Activated CD4-positive, alpha-beta memory T cell treated with anti-CD3 and anti-CD28 coated beads, Interleukin-2, amount 10 ng/mL, durations not matched to agents 7 days and 5 days (primary cell): ENCODE data around the gene MICALL2. TPM values are rescaled to one million over a fixed set of nuclear protein-coding genes. Genes with fewer than 3 reads are reported as not detected.

ENCODE experiments used
- CTCF ChIA-PET: fragments of 350-600 bp; sonication (Branson Sonifier 250); formaldehyde crosslinking; loops from one replicate; lab custom pipeline; 2021; ENCODE audit warnings: antibody characterized with exemption, inconsistent platforms; lab: Charles Lee
- POLR2A ChIA-PET: fragments of 350-600 bp; sonication (Branson Sonifier 250); formaldehyde crosslinking; loops from one replicate; lab custom pipeline; 2021; ENCODE audit warnings: antibody characterized with exemption; lab: Charles Lee
- DNase-seq: peaks from one replicate; pipeline ENCODE4 v3.0.0-alpha.2; 2020
- H3K27ac Mint-ChIP-seq: one replicate; pipeline ENCODE4 v1.8.0; 2021; ENCODE audit warnings: mild to moderate bottlenecking, mixed read lengths
- H3K27me3 Mint-ChIP-seq: one replicate; pipeline ENCODE4 v1.8.0; 2021; ENCODE audit warnings: mixed read lengths
- H3K36me3 Mint-ChIP-seq: one replicate; pipeline ENCODE4 v1.8.0; 2021; ENCODE audit warnings: low read depth, mixed read lengths
- H3K4me1 Mint-ChIP-seq: one replicate; pipeline ENCODE4 v1.8.0; 2021; ENCODE audit warnings: mixed read lengths
- H3K4me3 Mint-ChIP-seq: one replicate; pipeline ENCODE4 v1.8.0; 2021; ENCODE audit warnings: mild to moderate bottlenecking, mixed read lengths
- H3K9me3 Mint-ChIP-seq: one replicate; pipeline ENCODE4 v1.8.0; 2021; ENCODE audit warnings: mixed read lengths
- total RNA-seq, 2 experiments: library from RNA; stranded (reverse); gene quantifications; one replicate each; pipeline ENCODE4 v1.2.3, GENCODE V29; 2021

MICALL2 gene
- total RNA-seq, 2 experiments from 2014 or later: 1.5 to 1.6 TPM

- no peak overlapping the region for H3K4me3 Mint-ChIP-seq
- H3K9me3 Mint-ChIP-seq: no peaks in the 10 kb centered on the region
- H3K27ac Mint-ChIP-seq: no peak overlapping the region
- no peaks in the 10 kb centered on the region for H3K4me1 Mint-ChIP-seq
- no peaks in the 10 kb centered on the region for H3K27me3 Mint-ChIP-seq
- peaks cover 30% of the 10 kb centered on the region for H3K36me3 Mint-ChIP-seq
- CTCF ChIA-PET: interaction anchor here (1.3 kb wide), 1 partner anchor 14 kb away, joined by 4 read pairs; no protein-coding TSS in a partner anchor
- POLR2A ChIA-PET: no interaction called here
- no peak for DNase-seq
These were observed 28.7 kb upstream of the MICALL2 start for GRCh38 chr7:1488016-1488415.

GRCh38 chr7:1487466-1487865, 28.2 kb upstream of the MICALL2 start:
- H3K27ac Mint-ChIP-seq: no peak overlapping the region

GRCh38 chr7:1486571-1486970, 27.3 kb upstream of the MICALL2 start:
- CTCF ChIA-PET: no interaction called here
- H3K27me3 Mint-ChIP-seq: no peaks in the 10 kb centered on the region
- peaks cover 27% of the 10 kb centered on the region for H3K36me3 Mint-ChIP-seq
- POLR2A ChIA-PET: no interaction called here
- no peak overlapping the region for H3K4me3 Mint-ChIP-seq
- DNase-seq: no peak
- H3K9me3 Mint-ChIP-seq: no peaks in the 10 kb centered on the region
- no peaks in the 10 kb centered on the region for H3K4me1 Mint-ChIP-seq
- H3K27ac Mint-ChIP-seq: no peak overlapping the region

More at GRCh38 chr7:1487466-1487865, 28.2 kb upstream of the MICALL2 start:
- DNase-seq: no peak
- peaks cover 30% of the 10 kb centered on the region for H3K36me3 Mint-ChIP-seq
- no peaks in the 10 kb centered on the region for H3K9me3 Mint-ChIP-seq
- no peaks in the 10 kb centered on the region for H3K27me3 Mint-ChIP-seq
- no peaks in the 10 kb centered on the region for H3K4me1 Mint-ChIP-seq
- POLR2A ChIA-PET: no interaction called here
- H3K4me3 Mint-ChIP-seq: no peak overlapping the region
- CTCF ChIA-PET: no interaction called here

GRCh38 chr7:1485156-1485555, 25.9 kb upstream of the MICALL2 start:
- ChIA-PET CTCF (interaction anchor here (1.0 kb wide), 1 partner anchor 11 kb away, joined by 3 read pairs; no protein-coding TSS in a partner anchor), POLR2A (no interaction called here)

GRCh38 chr7:1484569-1484968, 25.3 kb upstream of the MICALL2 start:
- ChIA-PET POLR2A (no interaction called here), CTCF (no interaction called here)
- Mint-ChIP-seq H3K27me3 (no peaks in the 10 kb centered on the region), H3K4me3 (no peak overlapping the region), H3K4me1 (no peaks in the 10 kb centered on the region), H3K27ac (no peak overlapping the region), H3K36me3 (peaks cover 16% of the 10 kb centered on the region), H3K9me3 (no peaks in the 10 kb centered on the region)
- no peak for DNase-seq

More at GRCh38 chr7:1485156-1485555, 25.9 kb upstream of the MICALL2 start:
- Mint-ChIP-seq H3K27ac (no peak overlapping the region), H3K36me3 (peaks cover 19% of the 10 kb centered on the region), H3K4me1 (no peaks in the 10 kb centered on the region), H3K4me3 (no peak overlapping the region), H3K27me3 (no peaks in the 10 kb centered on the region), H3K9me3 (no peaks in the 10 kb centered on the region)
- DNase-seq: no peak

GRCh38 chr7:1483536-1484505, 24.6 kb upstream of the MICALL2 start:
- ChIA-PET CTCF (no interaction called here), POLR2A (no interaction called here)
- no peak for DNase-seq
- Mint-ChIP-seq H3K4me3 (no peak overlapping the region), H3K9me3 (no peaks in the 10 kb centered on the region), H3K27me3 (no peaks in the 10 kb centered on the region), H3K27ac (no peak overlapping the region), H3K36me3 (peaks cover 14% of the 10 kb centered on the region), H3K4me1 (no peaks in the 10 kb centered on the region)

GRCh38 chr7:1483079-1483478, 23.8 kb upstream of the MICALL2 start:
- no peak for DNase-seq

GRCh38 chr7:1481300-1481699, 22.0 kb upstream of the MICALL2 start:
- Mint-ChIP-seq H3K27ac (no peak overlapping the region), H3K4me1 (no peaks in the 10 kb centered on the region), H3K9me3 (no peaks in the 10 kb centered on the region), H3K27me3 (no peaks in the 10 kb centered on the region), H3K4me3 (no peak overlapping the region), H3K36me3 (peaks cover 7% of the 10 kb centered on the region)
- ChIA-PET POLR2A (no interaction called here), CTCF (no interaction called here)
- DNase-seq: no peak

More at GRCh38 chr7:1483079-1483478, 23.8 kb upstream of the MICALL2 start:
- H3K4me3 Mint-ChIP-seq: no peak overlapping the region
- H3K36me3 Mint-ChIP-seq: peaks cover 7% of the 10 kb centered on the region
- no peaks in the 10 kb centered on the region for H3K27me3 Mint-ChIP-seq
- H3K4me1 Mint-ChIP-seq: no peaks in the 10 kb centered on the region
- ChIA-PET POLR2A (no interaction called here), CTCF (no interaction called here)
- H3K27ac Mint-ChIP-seq: no peak overlapping the region
- no peaks in the 10 kb centered on the region for H3K9me3 Mint-ChIP-seq

- H3K4me3 Mint-ChIP-seq: no peak overlapping the region
- no peak overlapping the region for H3K27ac Mint-ChIP-seq
- CTCF ChIA-PET: no interaction called here
- H3K4me1 Mint-ChIP-seq: no peaks in the 10 kb centered on the region
- peaks cover 7% of the 10 kb centered on the region for H3K36me3 Mint-ChIP-seq
- DNase-seq: no peak
- no peaks in the 10 kb centered on the region for H3K9me3 Mint-ChIP-seq
- H3K27me3 Mint-ChIP-seq: no peaks in the 10 kb centered on the region
- POLR2A ChIA-PET: no interaction called here
These were observed 21.4 kb upstream of the MICALL2 start for GRCh38 chr7:1480670-1481069.

- Mint-ChIP-seq H3K4me1 (peaks cover 6% of the 10 kb centered on the region), H3K4me3 (no peak overlapping the region), H3K27ac (no peak overlapping the region), H3K27me3 (no peaks in the 10 kb centered on the region), H3K36me3 (peaks cover 7% of the 10 kb centered on the region), H3K9me3 (no peaks in the 10 kb centered on the region)
- ChIA-PET CTCF (no interaction called here), POLR2A (no interaction called here)
- DNase-seq: no peak
These were observed 20.0 kb upstream of the MICALL2 start for GRCh38 chr7:1479287-1479686.

GRCh38 chr7:1478480-1478879, 19.2 kb upstream of the MICALL2 start:
- POLR2A ChIA-PET: no interaction called here
- Mint-ChIP-seq H3K36me3 (peaks cover 7% of the 10 kb centered on the region), H3K9me3 (no peaks in the 10 kb centered on the region), H3K4me3 (no peak overlapping the region), H3K27ac (no peak overlapping the region), H3K4me1 (peaks cover 8% of the 10 kb centered on the region), H3K27me3 (no peaks in the 10 kb centered on the region)
- no peak for DNase-seq
- CTCF ChIA-PET: no interaction called here

- Mint-ChIP-seq H3K27me3 (no peaks in the 10 kb centered on the region), H3K4me3 (no peak overlapping the region), H3K36me3 (peaks cover under 1% of the 10 kb centered on the region), H3K9me3 (no peaks in the 10 kb centered on the region), H3K4me1 (peaks cover 9% of the 10 kb centered on the region), H3K27ac (no peak overlapping the region)
- POLR2A ChIA-PET: no interaction called here
- CTCF ChIA-PET: no interaction called here
- DNase-seq: no peak
These were observed 17.6 kb upstream of the MICALL2 start for GRCh38 chr7:1476859-1477258.

GRCh38 chr7:1475991-1476390, 16.7 kb upstream of the MICALL2 start:
- Mint-ChIP-seq H3K4me1 (peaks cover 9% of the 10 kb centered on the region), H3K36me3 (no peaks in the 10 kb centered on the region), H3K9me3 (no peaks in the 10 kb centered on the region), H3K4me3 (no peak overlapping the region), H3K27ac (no peak overlapping the region), H3K27me3 (no peaks in the 10 kb centered on the region)
- no peak for DNase-seq
- ChIA-PET CTCF (no interaction called here), POLR2A (no interaction called here)

GRCh38 chr7:1475393-1475792, 16.1 kb upstream of the MICALL2 start:
- no peaks in the 10 kb centered on the region for H3K27me3 Mint-ChIP-seq
- ChIA-PET POLR2A (no interaction called here), CTCF (no interaction called here)
- no peak overlapping the region for H3K27ac Mint-ChIP-seq
- no peak overlapping the region for H3K4me3 Mint-ChIP-seq
- DNase-seq: no peak
- no peaks in the 10 kb centered on the region for H3K9me3 Mint-ChIP-seq
- H3K4me1 Mint-ChIP-seq: peaks cover 9% of the 10 kb centered on the region
- H3K36me3 Mint-ChIP-seq: no peaks in the 10 kb centered on the region
